ENCODE data around the gene TCTN2. TPM values are rescaled to one million over a fixed set of nuclear protein-coding genes. Genes with fewer than 3 reads are reported as not detected.

TCTN2 gene
- total RNA-seq, 1 experiment from 2014 or later = 25.7 TPM

Other genes with a start within 250 kb of the TCTN2 start
- gene RILPL2, start 234.4 kb upstream of the TCTN2 start, total RNA-seq (2014; rRNA removed; shearing (Covaris generic); ENCODE audit: low replicate concordance) = 3.7 and 5.6 TPM in 2 replicates
- gene SNRNP35, start 213.0 kb upstream of the TCTN2 start, total RNA-seq (2014; rRNA removed; shearing (Covaris generic); ENCODE audit: low replicate concordance) = 8.2 and 19.4 TPM in 2 replicates
- gene RILPL1, start 137.4 kb upstream of the TCTN2 start, total RNA-seq (2014; rRNA removed; shearing (Covaris generic); ENCODE audit: low replicate concordance) = 7.8 and 13.9 TPM in 2 replicates
- 397 and 405 TPM in 2 replicates for gene TMED2, start 86.6 kb upstream of the TCTN2 start, total RNA-seq (2014; rRNA removed; shearing (Covaris generic); ENCODE audit: low replicate concordance)
- 19.2 and 25.0 TPM in 2 replicates for gene DDX55, start 69.0 kb upstream of the TCTN2 start, total RNA-seq (2014; rRNA removed; shearing (Covaris generic); ENCODE audit: low replicate concordance)
- gene EIF2B1, start 37.4 kb upstream of the TCTN2 start, total RNA-seq (2014; rRNA removed; shearing (Covaris generic); ENCODE audit: low replicate concordance) = 52.2 and 58.7 TPM in 2 replicates
- gene GTF2H3, start 37.3 kb upstream of the TCTN2 start, total RNA-seq (2014; rRNA removed; shearing (Covaris generic); ENCODE audit: low replicate concordance) = 26.8 and 50.9 TPM in 2 replicates
- gene ATP6V0A2, start 41.2 kb downstream of the TCTN2 start, total RNA-seq (2014; rRNA removed; shearing (Covaris generic); ENCODE audit: low replicate concordance) = 13.4 and 14.0 TPM in 2 replicates
- gene DNAH10, start 91.2 kb downstream of the TCTN2 start, total RNA-seq (2014; rRNA removed; shearing (Covaris generic); ENCODE audit: low replicate concordance) = 0.74 TPM in 1 of 2 replicates, not detected in the other

Measured in Caki2 (cell line).